MM.1S (cell line): ENCODE results near the gene STK31.
"Not testable (repeated sequence)": the region's sequence is repeated elsewhere in the genome, so short reads cannot be mapped to it uniquely, and the experiment has no call there.

Experiments used
- DNase-seq: peaks from one replicate; pipeline ENCODE4 v3.0.0-alpha.2; 2015
- H2AFZ ChIP-seq: fragments of 300-600 bp; sonication (generic); 2 replicates; pipeline ENCODE4 v1.6.0; 2016; ENCODE audit warnings: antibody characterized with exemption, low read length
- H3F3A ChIP-seq: fragments of 300-600 bp; sonication (generic); 2 replicates; pipeline ENCODE4 v1.6.1; 2016; ENCODE audit warnings: mild to moderate bottlenecking, antibody characterized with exemption, low read length, moderate library complexity, mixed read lengths; ENCODE audit not compliant: insufficient read depth
- H3K27ac ChIP-seq: fragments of 300-600 bp; sonication (generic); 2 replicates; pipeline ENCODE4 v1.5.1; 2016; ENCODE audit warnings: mild to moderate bottlenecking, low read length
- H3K27me3 ChIP-seq: fragments of 300-600 bp; sonication (generic); replicated peaks from 2 replicates; pipeline ENCODE4 v1.6.0; 2016; ENCODE audit warnings: low read length; ENCODE audit not compliant: insufficient read depth
- H3K36me3 ChIP-seq: fragments of 300-600 bp; sonication (generic); replicated peaks from 2 replicates; pipeline ENCODE4 v1.6.1; 2016; ENCODE audit warnings: mild to moderate bottlenecking, low read length, mixed read lengths; ENCODE audit not compliant: insufficient read depth
- H3K4me1 ChIP-seq: fragments of 300-600 bp; sonication (generic); 2 replicates; pipeline ENCODE4 v1.6.1; 2016; ENCODE audit warnings: low read length, mixed read lengths
- H3K4me2 ChIP-seq: fragments of 300-600 bp; sonication (generic); 2 replicates; pipeline ENCODE4 v1.6.0; 2016; ENCODE audit warnings: low read depth, low read length
- H3K4me3 ChIP-seq: fragments of 300-600 bp; sonication (generic); 2 replicates; pipeline ENCODE4 v1.5.1; 2016; ENCODE audit warnings: low read length, mixed read lengths
- H3K79me2 ChIP-seq: fragments of 300-600 bp; sonication (generic); 2 replicates; pipeline ENCODE4 v1.6.1; 2016; ENCODE audit warnings: mixed run types, low read length, mixed read lengths
- H3K9ac ChIP-seq: fragments of 300-600 bp; sonication (generic); 2 replicates; pipeline ENCODE4 v1.6.1; 2016; ENCODE audit warnings: low read length, mixed read lengths
- H3K9me2 ChIP-seq: fragments of 300-600 bp; sonication (generic); replicated peaks from 2 replicates; pipeline ENCODE4 v1.6.1; 2016; ENCODE audit warnings: mild to moderate bottlenecking, low read length, mixed read lengths; ENCODE audit not compliant: insufficient read depth
- H3K9me3 ChIP-seq: fragments of 300-600 bp; sonication (generic); replicated peaks from 2 replicates; pipeline ENCODE4 v1.6.1; 2016; ENCODE audit warnings: mild to moderate bottlenecking, low read length, mixed read lengths; ENCODE audit not compliant: insufficient read depth
- H4K20me1 ChIP-seq: fragments of 300-600 bp; sonication (generic); 2 replicates; pipeline ENCODE4 v1.6.1; 2016; ENCODE audit warnings: mild to moderate bottlenecking, low read length, moderate library complexity, mixed read lengths; ENCODE audit not compliant: insufficient read depth
- CTCF ChIP-seq: fragments of 300-600 bp; sonication (generic); IDR thresholded peaks from 2 replicates; pipeline ENCODE4 v1.5.1; 2016; ENCODE audit warnings: antibody characterized with exemption, low read length, mixed read lengths
- EZH2 ChIP-seq: fragments of 300-600 bp; sonication (generic); optimal IDR thresholded peaks from 2 replicates; pipeline ENCODE3; 2017; ENCODE audit warnings: low read depth, mild to moderate bottlenecking, antibody characterized with exemption, low read length, mixed read lengths
- EZH2phosphoT487 ChIP-seq: fragments of 300-600 bp; sonication (generic); IDR thresholded peaks from 2 replicates; pipeline ENCODE4 v1.6.1; 2018; ENCODE audit warnings: antibody characterized with exemption, low read length

STK31 gene

GRCh38 chr7:23863209-23863787, 153.3 kb downstream of the STK31 start:
- no peaks in the 10 kb centered on the region for H3K4me1 ChIP-seq
- peak; percentile 46 for DNase-seq
- H3K4me2 ChIP-seq: no peak overlapping the region
- no peak overlapping the region for H3K4me3 ChIP-seq
- H3K9ac ChIP-seq: no peak overlapping the region
- H3K9me3 ChIP-seq: no peaks in the 10 kb centered on the region
- no peak overlapping the region for H3K27ac ChIP-seq
- peaks cover 3% of the 10 kb centered on the region; the same call in 1 of the 2 replicates for H4K20me1 ChIP-seq
- no peaks in the 10 kb centered on the region for H3K36me3 ChIP-seq
- H3K9me2 ChIP-seq: no peaks in the 10 kb centered on the region
- TF ChIP-seq EZH2 (no peak), CTCF (peak; percentile 73)
- no peak overlapping the region for H2AFZ ChIP-seq
- H3F3A ChIP-seq: no peaks in the 10 kb centered on the region
- H3K79me2 ChIP-seq: no peaks in the 10 kb centered on the region
- no peaks in the 10 kb centered on the region for H3K27me3 ChIP-seq

- Histone ChIP-seq H3K4me3 (no peak overlapping the region), H3K4me2 (no peak overlapping the region), H3K9me2 (no peaks in the 10 kb centered on the region), H4K20me1 (peaks cover 3% of the 10 kb centered on the region; the same call in 1 of the 2 replicates), H3K4me1 (no peaks in the 10 kb centered on the region), H3K27ac (no peak overlapping the region), H3K79me2 (no peaks in the 10 kb centered on the region), H2AFZ (no peak overlapping the region), H3K9me3 (no peaks in the 10 kb centered on the region), H3F3A (no peaks in the 10 kb centered on the region), H3K9ac (no peak overlapping the region), H3K27me3 (no peaks in the 10 kb centered on the region), H3K36me3 (no peaks in the 10 kb centered on the region)
- DNase-seq: no peak
- TF ChIP-seq EZH2 (no peak), CTCF (no peak)
Measured at GRCh38 chr7:23864973-23865372, 155.0 kb downstream of the STK31 start.

- H3K4me3 ChIP-seq: no peak overlapping the region
- no peak overlapping the region for H3K27ac ChIP-seq
- no peak for DNase-seq
- no peaks in the 10 kb centered on the region for H3K79me2 ChIP-seq
- no peaks in the 10 kb centered on the region for H3K27me3 ChIP-seq
- no peaks in the 10 kb centered on the region for H3F3A ChIP-seq
- H3K36me3 ChIP-seq: no peaks in the 10 kb centered on the region
- no peaks in the 10 kb centered on the region for H3K4me1 ChIP-seq
- H2AFZ ChIP-seq: no peak overlapping the region
- no peaks in the 10 kb centered on the region for H3K9me2 ChIP-seq
- H4K20me1 ChIP-seq: no peaks in the 10 kb centered on the region
- no peaks in the 10 kb centered on the region for H3K9me3 ChIP-seq
- H3K9ac ChIP-seq: no peak overlapping the region
- TF ChIP-seq CTCF (no peak), EZH2 (no peak), EZH2phosphoT487 (no peak)
- H3K4me2 ChIP-seq: no peak overlapping the region
Measured at GRCh38 chr7:23873306-23873705, 163.3 kb downstream of the STK31 start.

- not testable (repeated sequence) for H3K9ac ChIP-seq, H3K4me1 ChIP-seq, H3K9me2 ChIP-seq, H3F3A ChIP-seq, H3K36me3 ChIP-seq, H3K4me2 ChIP-seq, DNase-seq, H3K27me3 ChIP-seq, H3K9me3 ChIP-seq, H3K4me3 ChIP-seq, H3K79me2 ChIP-seq, H4K20me1 ChIP-seq, H3K27ac ChIP-seq, H2AFZ ChIP-seq
Measured at GRCh38 chr7:23876526-23876925, 166.5 kb downstream of the STK31 start.
